Fibroblast of the aortic adventitia (primary cell): ENCODE data around the gene PEPD. TPM values are rescaled to one million over a fixed set of nuclear protein-coding genes. Genes with fewer than 3 reads are reported as not detected.

Experiments
- DNase-seq: peaks from one replicate; pipeline ENCODE4 v3.0.0-alpha.2; 2010; ENCODE audit warnings: low read depth
- H3K4me3 ChIP-seq: 2 replicates; pipeline ENCODE4 v1.5.1; 2011; ENCODE audit warnings: low read depth, mild to moderate bottlenecking, control low read depth, low read length, moderate library complexity
- total RNA-seq: library from RNA; depleted of rRNA; stranded (reverse); fragments of >200 nt; gene quantifications from 2 replicates; pipeline ENCODE4 v1.2.3, GENCODE V29; 2012; ENCODE audit warnings: low replicate concordance
- TF ChIP-seq, protein P1 (sequence below): IDR thresholded peaks from 2 replicates; pipeline ENCODE4 v1.5.1; 2011; ENCODE audit warnings: mild to moderate bottlenecking, low read length, control low read depth, inconsistent platforms; ENCODE audit not compliant: insufficient read depth

PEPD gene
- total RNA-seq, 1 donor: 65.0 TPM

DNA sequence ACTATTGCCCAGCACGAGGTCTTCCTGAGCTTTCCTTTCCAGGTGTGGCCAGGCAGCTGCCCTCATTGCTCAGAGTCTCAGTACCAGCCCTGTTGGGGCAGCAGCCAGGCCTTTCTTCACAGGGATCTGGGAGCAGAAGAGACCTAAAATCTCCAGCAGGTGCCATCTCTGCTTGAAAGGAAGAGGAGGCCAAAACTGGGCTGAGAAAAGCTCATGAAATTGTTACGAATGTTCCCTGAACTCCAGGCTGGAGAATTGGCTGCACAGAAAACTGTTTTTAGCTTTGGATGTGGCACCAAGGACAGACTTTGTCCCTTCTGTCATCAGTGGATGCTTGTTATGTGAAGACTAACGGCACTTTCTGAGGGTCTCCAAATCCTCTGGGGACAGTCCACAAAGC lies 8.7 kb upstream of the PEPD start:
- TF ChIP-seq, protein P1, sequence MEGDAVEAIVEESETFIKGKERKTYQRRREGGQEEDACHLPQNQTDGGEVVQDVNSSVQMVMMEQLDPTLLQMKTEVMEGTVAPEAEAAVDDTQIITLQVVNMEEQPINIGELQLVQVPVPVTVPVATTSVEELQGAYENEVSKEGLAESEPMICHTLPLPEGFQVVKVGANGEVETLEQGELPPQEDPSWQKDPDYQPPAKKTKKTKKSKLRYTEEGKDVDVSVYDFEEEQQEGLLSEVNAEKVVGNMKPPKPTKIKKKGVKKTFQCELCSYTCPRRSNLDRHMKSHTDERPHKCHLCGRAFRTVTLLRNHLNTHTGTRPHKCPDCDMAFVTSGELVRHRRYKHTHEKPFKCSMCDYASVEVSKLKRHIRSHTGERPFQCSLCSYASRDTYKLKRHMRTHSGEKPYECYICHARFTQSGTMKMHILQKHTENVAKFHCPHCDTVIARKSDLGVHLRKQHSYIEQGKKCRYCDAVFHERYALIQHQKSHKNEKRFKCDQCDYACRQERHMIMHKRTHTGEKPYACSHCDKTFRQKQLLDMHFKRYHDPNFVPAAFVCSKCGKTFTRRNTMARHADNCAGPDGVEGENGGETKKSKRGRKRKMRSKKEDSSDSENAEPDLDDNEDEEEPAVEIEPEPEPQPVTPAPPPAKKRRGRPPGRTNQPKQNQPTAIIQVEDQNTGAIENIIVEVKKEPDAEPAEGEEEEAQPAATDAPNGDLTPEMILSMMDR: no peak
- DNase-seq: no peak
- H3K4me3 ChIP-seq: no peak overlapping the region

DNA sequence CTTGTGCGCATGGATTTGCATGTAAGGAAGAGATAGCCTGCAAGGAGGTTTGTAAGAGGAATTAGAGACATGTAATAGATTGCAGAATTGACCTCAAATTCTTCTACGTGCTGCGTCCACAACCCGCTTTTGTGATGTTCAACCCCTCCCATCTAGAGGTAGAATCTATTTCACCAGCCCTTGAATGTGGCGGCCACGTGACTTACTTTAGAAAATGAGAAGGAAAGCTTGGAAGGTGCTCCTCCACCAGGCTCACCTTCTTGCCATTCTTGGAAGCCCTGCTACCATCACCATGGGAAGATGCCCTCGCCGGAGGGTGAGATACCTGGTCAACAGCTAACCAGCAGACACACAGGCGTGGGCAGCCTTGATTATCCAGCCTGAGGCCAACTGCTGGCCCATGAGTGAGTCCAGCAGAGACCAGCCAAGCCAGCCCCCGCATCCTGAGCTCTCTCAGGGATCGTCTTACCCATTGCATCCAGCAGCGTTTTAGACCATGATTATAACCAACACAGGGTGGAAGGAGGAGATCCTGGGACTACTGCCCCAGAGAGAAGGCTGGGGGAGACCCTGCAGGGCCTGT lies 7.6 kb upstream of the PEPD start:
- DNase-seq: no peak
- TF ChIP-seq, protein P1: no peak

DNA sequence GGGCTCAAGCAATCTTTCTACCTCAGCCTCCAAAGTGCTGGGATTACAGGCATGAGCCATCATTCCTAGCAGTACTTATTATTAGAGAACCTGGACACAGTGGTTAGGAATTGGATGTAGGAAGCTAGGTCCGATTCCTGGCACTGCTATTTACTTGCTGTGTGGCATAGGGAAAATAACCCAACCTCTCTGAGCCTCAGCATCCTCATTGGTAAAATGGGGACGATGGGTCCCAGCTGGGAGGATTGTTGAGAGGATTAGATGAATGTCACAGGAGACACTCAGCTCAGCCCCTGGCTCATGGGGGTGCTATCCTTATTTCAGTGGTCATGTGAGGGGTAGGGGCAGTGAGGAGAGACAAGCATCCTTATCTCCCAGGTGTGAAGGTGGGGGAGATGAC lies 6.8 kb upstream of the PEPD start:
- TF ChIP-seq, protein P1: no peak
- no peak for DNase-seq
- no peak overlapping the region for H3K4me3 ChIP-seq

More for the DNA sequence above, 7.6 kb upstream of the PEPD start:
- no peak overlapping the region for H3K4me3 ChIP-seq

DNA sequence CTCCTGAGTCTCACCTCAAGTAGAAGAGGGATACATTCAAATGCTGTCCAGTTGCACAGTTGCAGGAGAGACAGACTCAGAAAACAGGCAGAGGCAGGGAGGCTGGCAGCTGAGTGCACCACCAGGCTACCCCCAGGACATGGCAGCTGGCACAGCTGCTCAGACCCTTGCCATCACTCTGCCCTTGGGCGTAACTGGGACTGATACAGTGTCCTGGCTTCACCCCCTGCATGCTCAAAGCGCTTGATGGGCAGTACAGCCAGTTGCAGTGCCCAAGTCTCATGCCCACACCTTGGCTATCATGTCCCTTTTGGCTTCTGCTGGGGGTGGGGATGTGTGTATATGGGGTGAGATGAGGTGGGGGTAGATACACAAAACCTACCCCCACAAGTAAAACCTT lies 5.5 kb upstream of the PEPD start:
- TF ChIP-seq, protein P1: no peak
- DNase-seq: no peak
- no peak overlapping the region for H3K4me3 ChIP-seq

DNA sequence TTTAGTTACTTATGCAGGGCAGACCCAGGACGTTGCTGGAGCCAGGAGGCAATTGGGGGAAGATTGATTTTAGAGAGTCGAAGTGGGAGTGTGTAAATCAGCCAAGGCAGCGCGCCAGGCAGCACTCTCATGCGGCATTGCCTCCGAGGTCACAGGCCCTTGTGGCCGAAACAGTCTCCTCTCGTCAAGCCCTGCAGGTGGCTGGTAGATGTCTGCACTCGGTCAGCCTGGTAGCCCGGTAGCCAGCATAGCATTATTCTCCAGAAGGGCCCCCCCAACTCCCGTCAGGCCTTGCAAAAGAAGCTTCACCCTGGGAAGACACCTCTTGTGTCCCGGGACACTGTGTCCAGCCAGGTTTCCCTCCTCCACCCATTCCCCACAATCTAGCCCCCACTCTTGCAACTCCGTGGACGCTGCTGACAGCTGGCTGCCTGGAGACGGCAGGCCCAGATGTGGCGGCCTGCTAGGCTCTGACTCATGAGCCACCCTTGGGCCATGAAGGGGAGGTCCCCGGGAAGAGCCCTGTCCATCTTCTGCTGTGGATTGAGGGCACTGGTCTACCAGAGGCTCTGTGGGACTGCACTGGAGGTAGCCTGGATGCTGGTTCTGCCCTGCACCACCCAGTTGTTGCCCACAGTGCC lies 2.6 kb upstream of the PEPD start:
- TF ChIP-seq, protein P1: no peak

DNA sequence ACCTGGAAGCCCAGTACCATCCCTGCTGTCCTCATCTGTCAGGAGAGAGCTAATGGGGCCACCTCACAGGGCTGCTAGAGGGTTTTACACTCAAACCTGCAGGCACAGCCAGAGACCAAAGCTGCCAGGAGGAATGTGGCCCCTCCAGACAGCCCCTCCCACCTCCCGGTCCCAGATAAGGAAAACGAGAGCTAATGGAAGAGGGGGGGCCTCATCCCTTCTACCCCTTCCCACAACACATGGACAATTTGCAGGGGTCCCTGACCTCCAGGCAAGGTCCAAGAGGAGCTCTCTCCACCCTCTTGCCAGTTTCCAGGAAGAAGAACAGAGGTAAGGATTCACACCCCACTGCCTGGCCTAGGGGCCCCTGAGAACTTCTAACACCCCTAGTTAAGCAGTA lies 1.6 kb upstream of the PEPD start:
- TF ChIP-seq, protein P1: no peak
- no peak for DNase-seq
- H3K4me3 ChIP-seq: no peak overlapping the region

More for the DNA sequence above, 2.6 kb upstream of the PEPD start:
- H3K4me3 ChIP-seq: no peak overlapping the region
- DNase-seq: no peak

DNA sequence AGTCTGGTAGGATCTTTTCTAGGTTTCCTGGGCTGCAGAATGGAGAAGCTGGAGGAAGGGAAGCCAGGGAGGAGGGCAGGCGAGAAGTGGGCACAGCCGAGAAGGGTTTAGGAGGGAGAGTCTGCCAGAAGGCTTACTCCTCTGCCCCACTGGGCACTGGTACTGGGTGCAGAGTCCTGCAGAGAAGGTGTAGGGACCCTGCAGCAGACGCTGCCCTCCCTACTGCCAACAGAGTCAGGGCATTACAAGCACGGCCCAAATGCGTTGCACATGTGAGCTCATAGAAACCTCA lies 726 bp upstream of the PEPD start:
- TF ChIP-seq, protein P1: no peak
- DNase-seq: no peak
- peak overlapping the region; percentile 92 for H3K4me3 ChIP-seq
